ENCODE results near the gene RAD51B.
"Not testable (repeated sequence)": the region's sequence is repeated elsewhere in the genome, so short reads cannot be mapped to it uniquely, and the experiment has no call there.

Gene RAD51B

DNA sequence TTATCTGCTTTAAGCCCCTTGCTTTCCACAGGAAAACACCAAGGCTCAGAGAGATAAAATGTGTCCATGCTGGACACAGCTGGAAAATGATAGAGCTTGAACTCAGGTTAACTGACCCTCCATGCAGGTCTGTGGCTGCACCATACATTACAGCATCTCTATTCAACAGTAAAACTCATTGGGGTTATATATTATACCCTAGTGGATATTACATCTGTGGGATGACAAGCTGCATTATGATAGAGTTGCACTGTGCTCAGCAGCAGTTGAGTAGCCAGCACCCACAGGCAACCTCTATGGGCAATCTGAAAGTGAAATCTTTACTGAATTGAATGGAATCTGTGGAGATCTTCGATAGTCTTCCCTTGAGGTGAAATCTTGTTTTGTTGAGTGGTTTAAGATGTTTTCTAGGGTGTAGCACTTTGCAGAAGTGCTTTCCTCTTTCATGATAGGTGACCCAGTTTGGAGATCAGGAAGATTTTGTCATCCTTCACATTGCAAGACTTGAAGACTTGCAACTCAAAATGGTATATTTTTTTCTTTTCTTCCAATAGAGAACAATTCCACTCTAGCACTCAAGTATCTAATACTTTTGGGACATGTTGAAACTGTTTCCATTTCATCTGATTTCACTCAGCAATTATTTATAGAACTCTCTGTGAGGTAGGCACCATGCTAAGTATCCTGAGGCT is 389.2 kb downstream of the RAD51B start:
- DNase-seq (ENCODE audit: low read depth in 3 of 3): no peak

DNA sequence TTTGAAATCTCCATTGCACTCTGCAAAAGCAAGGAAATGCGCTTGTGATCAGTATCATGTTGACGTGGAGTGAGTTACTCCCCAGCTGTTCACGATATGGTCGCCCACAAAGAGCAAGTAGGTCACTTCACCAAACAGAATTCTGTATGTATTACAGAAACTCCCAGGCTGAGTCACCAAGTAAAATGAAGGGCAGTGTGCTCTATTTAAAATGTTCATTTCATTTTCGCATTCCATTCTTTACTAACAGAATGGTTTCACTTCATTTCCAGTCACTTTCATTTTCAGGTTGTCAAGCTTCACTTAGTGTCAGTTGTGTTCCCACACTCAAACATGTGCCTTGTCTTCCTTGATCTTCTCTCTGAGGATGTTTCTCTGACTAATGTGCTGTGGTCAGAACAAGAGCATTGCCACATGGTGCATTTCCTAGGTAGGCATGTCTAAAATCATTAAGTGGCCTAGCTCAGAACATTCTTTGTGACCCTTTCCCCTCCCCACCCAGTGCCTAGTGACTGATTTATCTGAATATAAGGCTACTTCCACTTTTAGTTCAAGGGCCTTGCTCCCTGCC is 391.2 kb downstream of the RAD51B start:
- peak in 1 of 3 experiments; percentile 25 for DNase-seq (ENCODE audit: low read depth in 3 of 3)

DNA sequence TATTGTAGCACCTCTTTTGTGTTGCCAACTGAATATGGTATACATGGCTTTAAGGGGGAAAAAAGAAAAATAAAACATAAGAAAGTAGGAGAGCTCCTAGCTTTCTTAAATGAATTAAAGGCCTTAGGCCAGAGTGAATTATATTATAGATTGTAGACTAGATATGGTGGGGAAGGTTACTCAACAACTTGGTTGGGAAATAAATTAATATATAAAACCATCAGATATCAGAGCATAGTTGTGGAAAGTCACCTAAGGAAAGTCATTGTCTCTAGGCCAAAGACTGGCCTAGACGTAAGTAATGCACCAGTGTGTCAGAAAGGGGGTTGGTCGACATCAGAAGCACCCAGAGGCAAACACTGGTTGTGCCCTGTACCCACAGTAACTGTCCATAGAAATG is 391.8 kb downstream of the RAD51B start:
- no peak for DNase-seq (ENCODE audit: low read depth in 3 of 3)

DNA sequence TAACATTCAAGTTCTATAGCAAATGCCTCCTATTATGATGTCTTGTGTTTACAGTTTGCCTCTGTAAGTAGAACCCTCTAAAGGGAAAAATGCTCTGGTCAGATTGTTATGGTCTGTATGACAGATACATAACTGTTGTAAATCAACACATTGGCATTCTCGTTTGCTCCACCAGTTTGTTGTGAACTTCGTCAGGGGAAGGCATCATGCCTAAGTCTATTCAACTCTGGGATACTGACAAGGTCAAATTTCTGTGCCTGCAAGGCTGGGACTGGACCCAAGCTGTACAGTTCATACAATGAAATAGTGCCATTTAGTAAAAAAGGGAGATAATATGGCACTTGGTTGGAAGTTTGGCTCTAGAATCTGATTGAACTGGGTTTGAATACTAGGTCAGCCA is 392.3 kb downstream of the RAD51B start:
- no peak for DNase-seq (ENCODE audit: low read depth in 3 of 3)

DNA sequence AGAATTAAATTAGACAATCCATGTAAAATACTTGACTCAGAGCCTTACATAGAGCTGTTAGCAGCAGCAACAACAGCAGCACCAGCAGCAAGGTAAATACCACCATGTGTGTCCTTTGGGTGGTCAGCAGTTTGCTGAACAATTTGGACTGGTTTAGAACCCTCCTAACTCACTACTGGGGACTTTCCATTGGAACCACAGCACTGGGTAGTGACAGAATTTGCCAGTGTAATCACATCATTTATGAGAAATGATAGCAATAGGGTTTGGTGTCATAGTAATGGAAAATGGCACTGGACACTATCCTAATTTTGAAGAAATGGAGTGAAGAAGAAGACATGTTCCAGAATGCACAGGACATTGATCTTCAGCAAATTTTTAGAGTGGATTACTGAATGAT is 392.8 kb downstream of the RAD51B start:
- no peak for DNase-seq (ENCODE audit: low read depth in 3 of 3)

DNA sequence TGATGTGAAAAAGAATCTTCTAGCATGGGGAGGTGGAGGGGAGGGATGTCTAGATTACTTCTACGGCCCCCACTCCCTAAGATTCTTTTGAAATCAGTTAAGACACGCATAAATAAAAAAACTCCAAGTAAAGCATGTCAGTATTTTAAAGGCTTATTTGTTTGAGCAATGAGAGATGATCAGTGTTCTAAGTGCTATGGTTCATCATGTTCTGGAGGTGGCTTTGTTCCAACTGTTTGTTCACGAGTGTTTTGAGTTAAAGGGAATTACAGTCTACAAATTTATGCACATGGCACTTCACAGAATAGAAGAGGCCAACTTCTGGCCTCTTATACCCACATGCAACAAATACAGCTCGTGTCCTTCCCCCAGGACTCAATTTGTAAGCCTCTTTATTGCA is 394.9 kb downstream of the RAD51B start:
- no peak for DNase-seq (ENCODE audit: low read depth in 3 of 3)

DNA sequence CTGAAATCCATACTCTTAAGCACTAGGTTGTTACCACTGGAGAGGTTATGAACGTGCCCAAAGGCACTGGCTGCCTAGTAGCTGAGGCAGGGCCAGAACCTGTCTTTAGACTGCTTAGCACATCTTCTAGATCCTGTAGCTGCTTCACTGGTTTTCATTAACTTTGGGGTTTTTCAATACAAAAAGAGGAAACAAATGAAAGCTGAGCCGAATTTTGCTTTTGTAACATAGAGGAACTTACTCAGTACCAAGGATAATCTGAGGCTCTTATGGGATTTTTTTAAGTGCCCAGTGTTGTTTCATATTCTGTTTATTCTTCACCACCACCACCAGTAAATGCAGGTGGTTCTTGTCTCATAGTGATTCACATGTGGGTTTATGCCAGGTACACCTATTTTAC is 396.1 kb downstream of the RAD51B start:
- no peak for DNase-seq (ENCODE audit: low read depth in 3 of 3)

DNA sequence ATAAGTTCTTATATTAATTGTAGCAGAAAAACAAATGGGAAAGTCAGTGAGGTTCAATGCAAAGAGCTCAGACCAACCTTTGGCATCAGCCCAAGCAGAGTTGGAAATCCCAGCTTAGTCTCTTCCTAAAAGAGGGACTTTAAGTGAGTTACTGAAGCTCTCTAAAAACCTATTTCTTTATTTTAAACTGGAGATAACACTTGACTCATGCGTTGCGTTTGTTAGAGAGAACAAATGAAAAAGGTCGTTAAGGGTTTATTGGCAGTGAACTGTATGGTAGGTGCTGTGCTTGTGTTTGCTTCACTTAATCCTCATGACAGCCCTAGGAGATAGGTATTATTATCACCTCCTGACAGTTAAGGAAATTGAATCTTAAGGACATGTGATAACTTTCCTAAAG is 396.5 kb downstream of the RAD51B start:
- DNase-seq (ENCODE audit: low read depth in 3 of 3): no peak

DNA sequence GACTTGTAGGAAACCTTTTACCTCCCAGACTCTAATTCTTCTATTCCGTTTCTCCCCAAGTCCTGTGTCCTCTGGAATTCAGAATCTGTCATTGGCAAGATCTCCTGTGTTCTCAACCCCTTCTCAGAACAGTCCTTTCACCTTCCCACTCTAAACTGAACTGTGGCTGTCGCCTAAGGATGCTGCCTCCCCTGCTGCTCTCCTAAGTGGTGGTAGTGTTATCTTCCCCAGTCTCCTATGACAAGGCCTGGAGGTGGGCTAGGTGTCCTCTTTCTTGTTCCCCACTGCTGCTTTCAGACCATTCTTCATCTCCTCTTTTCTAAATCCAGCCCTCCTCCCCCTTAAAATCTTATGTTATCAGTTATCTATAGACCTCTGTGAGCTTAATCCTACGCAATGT is 397.4 kb downstream of the RAD51B start:
- DNase-seq (ENCODE audit: low read depth in 3 of 3): no peak

DNA sequence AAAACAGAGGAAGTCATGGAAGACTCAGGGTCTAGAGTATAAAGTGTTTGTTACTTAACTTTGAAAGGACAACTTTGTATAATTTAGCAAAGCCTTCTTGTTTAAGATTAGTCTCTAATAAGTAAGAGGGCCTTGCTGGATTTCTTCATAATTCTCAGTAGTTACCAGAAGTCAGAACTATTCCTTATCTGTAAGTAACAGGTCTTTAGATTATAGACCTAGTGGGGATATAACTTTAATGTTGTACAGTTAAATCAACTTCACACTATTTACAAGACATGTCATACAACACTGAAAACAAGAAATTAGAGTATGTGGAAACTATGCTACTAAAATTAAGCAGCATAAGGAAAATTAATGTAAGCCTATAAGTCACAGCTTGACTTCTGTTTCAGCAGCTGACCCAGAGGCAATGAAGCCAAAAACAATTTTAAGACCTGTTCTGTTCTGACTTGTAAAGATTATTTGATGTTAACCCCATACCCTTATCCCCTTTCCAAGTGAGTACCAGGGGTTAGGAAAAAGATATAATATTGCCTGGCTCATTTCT is 398.3 kb downstream of the RAD51B start:
- DNase-seq (ENCODE audit: low read depth in 3 of 3): no peak

DNA sequence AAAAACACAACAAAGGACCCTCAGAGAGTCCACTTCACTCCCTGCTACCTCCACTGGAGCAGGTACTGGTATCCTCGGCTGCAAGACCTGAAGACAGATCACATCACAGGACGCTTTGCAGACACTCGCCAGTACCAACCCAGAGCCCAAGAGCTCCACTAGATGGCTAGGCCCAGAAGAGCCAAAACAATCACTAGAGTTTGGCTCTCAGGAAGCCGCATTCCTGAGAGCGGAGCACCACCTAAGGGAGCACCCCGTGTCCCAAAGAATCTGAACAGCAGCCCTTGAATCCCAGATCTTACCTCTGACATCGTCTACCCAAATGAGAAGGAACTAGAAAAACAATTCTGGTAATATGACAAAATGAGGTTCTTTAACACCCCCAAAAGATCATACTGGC is 399.8 kb downstream of the RAD51B start:
- no peak for DNase-seq (ENCODE audit: low read depth in 3 of 3)

DNA sequence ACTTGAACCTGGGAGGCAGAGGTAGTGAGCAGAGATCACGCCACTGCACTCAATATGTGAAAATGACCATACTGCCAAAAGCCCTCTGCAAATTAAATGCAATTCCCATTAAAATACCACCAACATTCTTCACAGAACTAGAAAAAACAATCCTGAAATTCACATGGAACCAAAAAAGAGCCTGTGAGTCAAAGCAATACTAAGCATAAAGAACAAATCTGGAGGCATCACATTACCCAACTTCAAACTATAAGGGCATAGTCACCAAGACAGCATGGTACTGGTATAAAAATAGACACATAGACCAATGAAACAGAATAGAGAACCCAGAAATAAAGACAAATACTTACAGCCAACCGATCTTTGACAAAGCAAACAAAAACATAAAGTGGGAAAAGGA is 401.5 kb downstream of the RAD51B start:
- not testable (repeated sequence) for DNase-seq (ENCODE audit: low read depth in 3 of 3)

DNA sequence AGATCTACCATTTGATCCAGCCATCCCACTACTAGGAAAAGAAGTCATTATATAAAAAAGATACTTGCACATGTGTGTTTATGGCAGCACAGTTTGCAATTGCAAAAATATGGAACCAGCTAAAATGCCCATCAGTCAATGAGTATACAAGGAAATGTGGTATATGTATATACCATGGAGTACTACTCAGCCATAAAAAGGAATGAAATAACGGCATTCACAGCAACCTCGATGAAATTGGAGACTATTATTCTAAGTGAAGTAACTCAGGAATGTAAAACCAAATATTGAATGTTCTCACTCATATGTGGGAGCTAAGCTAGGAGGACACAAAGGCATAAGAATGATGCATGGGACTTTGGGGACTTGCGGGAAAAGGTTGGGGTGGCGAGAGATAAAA is 402.6 kb downstream of the RAD51B start:
- DNase-seq (ENCODE audit: low read depth in 3 of 3): no peak

DNA sequence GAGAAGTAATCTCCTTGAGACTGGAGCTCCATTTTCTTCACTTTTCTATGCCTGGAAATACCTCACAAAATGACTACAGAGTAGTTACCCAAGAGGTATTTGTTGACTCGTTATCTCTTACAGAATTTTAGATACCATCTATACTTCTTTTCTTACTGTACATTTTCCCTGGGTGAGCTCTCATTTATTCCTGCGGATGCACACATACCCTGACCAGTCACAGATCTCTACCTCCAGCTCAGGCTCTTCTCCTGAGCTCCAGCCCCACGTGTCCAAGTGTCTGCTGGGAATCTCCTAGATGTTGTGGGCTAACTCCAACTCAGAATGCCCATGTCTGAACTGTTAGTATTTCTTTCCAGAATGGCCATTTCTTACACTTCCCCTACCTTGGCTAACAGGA is 403.1 kb downstream of the RAD51B start:
- DNase-seq (ENCODE audit: low read depth in 3 of 3): no peak

DNA sequence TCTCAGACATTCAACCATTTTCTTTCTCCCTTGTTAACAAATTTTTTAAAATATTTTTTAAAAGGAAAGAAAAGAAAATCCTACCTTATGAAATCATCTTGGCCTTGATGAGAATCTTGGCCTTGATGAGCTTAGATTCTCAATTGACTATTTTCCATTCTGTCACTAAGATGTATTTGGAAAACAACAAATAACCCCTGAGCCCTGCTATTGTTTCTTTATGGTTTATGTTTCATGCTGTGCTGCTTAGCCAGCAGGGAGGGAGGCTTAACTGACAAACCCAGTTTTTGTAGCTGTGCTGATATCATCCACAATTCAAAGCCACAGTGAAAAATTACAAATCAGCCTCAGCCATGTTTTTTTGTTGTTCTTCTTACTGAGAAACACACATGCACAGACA is 404.1 kb downstream of the RAD51B start:
- DNase-seq (ENCODE audit: low read depth in 3 of 3): no peak

DNA sequence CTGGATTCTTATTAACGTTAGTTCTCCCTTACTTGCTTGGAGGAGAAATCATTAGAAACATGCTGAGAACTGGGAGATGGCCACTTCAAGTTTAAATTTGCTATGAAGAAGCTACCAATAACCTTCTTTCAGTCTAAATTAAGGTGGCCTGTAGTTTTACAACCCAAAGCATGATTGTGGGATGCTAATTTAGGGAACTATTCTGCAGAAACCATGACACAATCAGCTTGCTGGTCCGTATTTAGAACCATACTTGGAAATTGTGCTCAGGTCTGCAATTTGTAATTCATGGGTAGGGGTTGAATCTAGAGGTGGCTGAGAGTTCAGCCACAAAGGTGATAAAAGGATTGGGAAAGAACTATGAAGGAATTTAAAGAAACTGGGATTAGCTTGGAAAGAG is 405.7 kb downstream of the RAD51B start:
- no peak for DNase-seq (ENCODE audit: low read depth in 3 of 3)

DNA sequence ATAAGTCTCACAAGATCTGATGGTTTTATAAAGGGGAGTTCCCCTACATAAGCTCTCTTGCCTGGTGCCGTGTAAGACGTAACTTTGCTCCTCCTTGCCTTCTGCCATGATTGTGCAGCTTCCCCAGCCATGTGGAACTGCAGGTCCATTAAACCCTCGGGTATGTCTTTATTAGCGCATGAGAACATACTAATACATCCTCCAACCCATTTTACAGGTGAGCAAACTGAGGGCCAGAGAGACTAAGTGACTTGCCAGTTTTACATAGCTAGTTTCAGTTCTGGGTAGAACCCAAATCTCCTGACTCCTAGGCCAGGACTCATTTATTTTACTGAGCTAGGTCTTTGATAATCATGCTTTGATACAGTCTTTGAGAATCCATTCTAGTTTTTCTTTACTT is 406.9 kb downstream of the RAD51B start:
- no peak for DNase-seq (ENCODE audit: low read depth in 3 of 3)

DNA sequence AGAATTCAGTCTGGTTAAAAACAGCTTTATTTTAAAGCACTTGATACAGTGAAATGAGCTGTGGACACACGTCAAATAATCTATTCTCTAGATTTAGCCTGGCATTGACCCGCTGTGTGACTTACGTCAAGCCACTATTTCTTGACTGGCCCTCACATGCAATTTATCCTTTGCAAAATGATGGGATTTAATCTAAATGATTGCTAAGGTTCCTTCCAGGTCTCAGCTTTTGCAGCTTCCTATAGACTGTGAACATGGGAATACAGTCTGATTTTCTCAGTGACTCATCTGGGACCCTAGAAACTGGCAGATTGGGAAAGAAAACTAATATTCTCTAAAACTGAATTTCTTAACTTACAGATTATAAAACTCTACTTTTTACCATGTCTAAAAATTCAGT is 409.1 kb downstream of the RAD51B start:
- no peak for DNase-seq (ENCODE audit: low read depth in 3 of 3)

DNA sequence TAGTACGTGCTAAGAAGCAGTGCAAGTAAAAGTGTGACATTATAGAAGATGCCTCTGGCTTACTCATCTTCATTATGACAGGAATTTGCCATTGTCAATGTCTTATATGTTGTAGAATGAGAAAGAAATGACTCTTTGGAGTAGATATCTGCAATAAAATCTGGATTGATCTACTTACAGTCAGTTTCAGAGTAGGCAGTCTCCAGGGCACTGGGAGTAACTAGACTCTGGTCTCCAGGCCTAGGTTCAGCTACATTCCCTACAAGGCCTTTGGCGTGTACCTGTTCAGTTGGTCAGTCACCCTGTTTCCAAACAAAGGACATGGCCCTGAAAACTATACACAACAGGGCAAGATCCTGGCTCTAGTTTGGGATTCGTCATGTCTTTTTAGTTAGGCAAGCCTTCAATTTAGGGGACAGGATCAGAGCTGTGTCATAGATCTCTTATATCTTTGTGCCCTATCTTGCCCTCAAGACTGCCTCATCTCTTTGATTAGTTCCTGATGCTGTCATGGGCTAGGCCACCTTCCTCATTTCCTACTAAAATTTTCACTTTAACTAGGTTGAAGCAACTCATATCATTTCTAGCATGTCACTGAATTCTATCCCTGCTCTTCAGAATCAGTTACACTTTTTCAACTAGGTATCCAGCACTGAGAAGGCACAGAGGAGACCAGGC is 410.0 kb downstream of the RAD51B start:
- no peak for DNase-seq (ENCODE audit: low read depth in 3 of 3)

DNA sequence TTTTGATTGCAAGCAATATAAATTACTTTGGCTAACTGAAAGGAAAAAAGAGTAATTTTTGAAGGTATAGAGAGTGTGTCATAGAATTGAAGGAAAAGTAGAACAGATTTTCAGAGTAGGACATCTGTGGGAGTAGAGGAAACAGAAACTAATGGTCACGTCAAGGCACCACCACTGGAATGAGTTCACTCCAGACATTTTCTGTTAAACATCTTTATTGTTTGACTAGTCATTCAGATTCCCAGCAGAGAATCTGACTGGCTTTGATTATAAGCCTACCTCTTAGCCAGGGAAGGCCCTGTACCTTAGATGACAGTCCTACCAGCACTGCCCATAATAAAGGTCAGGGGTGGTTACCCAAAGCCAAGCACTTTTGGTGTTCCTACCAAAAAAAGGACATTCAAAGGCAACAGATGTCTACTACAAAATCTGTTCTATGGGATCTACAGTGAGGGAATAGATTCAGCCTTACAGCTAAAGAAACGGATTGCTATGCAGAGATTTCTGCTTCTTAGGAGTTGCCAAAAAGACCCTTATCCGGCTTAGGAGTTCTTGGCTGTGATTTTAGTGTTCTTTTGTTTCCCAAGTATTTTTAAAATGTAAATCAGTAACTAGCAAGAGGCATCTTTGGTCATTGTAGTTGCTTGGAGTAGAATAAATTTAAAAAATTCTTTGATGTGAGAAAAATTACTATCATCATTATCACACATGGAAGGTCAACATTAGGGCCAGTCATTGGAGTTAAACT is 410.8 kb downstream of the RAD51B start:
- no peak for DNase-seq (ENCODE audit: low read depth in 3 of 3)

DNA sequence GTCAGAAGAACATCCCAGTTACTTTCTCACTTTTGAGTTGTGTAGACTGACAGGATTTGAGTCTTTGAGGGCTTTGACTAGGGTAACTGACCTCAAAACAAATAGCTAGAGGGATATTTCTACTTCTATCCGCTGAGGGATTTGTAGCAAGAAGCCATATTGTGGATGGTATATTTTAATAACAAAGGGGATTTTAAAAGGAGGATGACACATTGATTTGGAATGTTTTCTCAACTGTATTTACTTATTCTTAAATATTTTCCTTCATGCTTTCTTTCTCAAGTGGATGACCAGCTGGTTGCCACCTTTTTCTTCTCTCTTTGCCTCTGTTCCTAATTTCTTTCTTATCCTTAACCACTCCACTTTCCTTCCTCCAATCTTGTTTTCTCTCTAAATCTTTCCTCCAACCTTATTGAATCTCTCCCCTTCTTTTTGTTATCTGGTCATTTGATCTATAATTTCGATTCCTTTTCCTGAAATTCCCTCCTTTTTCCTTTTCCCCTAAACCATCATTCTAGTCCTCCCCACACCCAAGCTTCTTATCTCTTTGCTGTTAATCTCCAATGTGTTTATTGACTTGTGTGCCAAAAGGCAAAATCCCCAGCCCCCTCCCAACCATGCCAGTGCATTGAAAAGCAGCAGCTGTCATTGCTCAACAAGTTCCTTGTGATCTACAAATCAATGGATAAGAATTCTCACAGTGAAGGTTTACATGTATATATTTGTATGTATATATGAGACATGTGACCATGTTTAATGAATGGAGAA is 411.6 kb downstream of the RAD51B start:
- no peak for DNase-seq (ENCODE audit: low read depth in 3 of 3)

DNA sequence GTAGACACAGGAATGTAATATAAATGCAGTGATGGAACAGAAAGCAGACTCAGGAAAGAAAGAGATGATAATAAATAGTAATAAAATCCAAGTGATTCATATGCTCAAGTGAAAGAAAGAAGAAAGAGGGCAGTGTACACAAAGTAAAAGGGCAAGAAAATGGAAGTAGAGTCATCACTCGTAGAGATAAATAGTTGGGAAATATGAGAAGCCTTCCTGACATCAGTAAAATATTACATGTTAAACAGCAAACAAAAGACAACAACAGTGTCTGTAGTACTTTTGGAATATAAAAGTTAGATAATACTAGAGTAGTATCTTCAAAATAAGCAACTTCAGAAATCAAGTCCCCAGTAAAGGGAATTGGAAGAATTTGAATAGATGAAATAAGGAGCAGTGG is 412.3 kb downstream of the RAD51B start:
- DNase-seq (ENCODE audit: low read depth in 3 of 3): no peak

Data from stimulated activated CD4-positive, alpha-beta T cell treated with anti-CD3 and anti-CD28 coated beads, TNF-alpha, amount 100 ng/mL, for 4 hours (primary cell).